Stomach (tissue), 4 donors: ENCODE data around the gene CTSV.
"Not testable (repeated sequence)": the region's sequence is repeated elsewhere in the genome, so short reads cannot be mapped to it uniquely, and the experiment has no call there.

Experiments
- EP300 ChIP-seq: sonication (generic); formaldehyde crosslinking; IDR thresholded peaks from one replicate; pipeline ENCODE4 v1.6.1; 2017; ENCODE audit warnings: antibody characterized with exemption
- POLR2A ChIP-seq, 4 donors: fragments of 450-650 bp; IDR thresholded peaks; one replicate each; pipeline ENCODE4 v1.6.1; 2016; ENCODE audit warnings: antibody characterized with exemption in 4 of 4, control low read depth in 2 of 4, mild to moderate bottlenecking in 1 of 4, moderate library complexity in 1 of 4
- POLR2AphosphoS5 ChIP-seq, 3 donors: sonication (generic); formaldehyde crosslinking; IDR thresholded peaks; one replicate each; pipeline ENCODE4 v1.6.1; 2016; ENCODE audit warnings: antibody characterized with exemption in 3 of 3
- TF ChIP-seq, protein P1 (sequence below), 7 experiments: fragments of 450-650 bp in 4 of 7; fragments of 200-600 bp in 3 of 7; sonication (generic) in 3 of 7; IDR thresholded peaks; one replicate each; pipeline ENCODE4 v1.5.1; 2016 to 2019; ENCODE audit warnings: antibody characterized with exemption in 7 of 7, control low read depth in 2 of 7, mild to moderate bottlenecking in 1 of 7

DNA sequence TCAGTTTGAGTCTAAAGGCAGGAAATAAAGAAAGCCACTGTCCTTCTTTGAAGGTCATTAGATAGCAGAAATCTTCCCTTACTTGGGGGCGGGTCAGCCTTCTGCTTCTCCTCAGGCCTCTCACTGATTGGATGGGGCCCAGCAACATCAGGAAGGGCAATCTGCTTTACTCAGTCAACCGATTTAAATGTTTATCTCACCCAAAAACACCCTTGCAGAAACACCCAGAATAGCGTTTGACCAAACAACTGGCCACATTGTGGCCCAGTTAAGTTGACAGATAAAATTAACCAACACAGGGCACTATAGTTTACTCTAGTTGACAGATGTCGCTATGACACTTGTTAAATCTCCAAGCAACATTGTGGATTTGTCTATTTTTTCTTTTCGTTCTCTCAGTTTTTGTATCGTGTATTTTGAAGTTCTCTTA lies 45.6 kb upstream of the CTSV start:
- TF ChIP-seq, protein P1, sequence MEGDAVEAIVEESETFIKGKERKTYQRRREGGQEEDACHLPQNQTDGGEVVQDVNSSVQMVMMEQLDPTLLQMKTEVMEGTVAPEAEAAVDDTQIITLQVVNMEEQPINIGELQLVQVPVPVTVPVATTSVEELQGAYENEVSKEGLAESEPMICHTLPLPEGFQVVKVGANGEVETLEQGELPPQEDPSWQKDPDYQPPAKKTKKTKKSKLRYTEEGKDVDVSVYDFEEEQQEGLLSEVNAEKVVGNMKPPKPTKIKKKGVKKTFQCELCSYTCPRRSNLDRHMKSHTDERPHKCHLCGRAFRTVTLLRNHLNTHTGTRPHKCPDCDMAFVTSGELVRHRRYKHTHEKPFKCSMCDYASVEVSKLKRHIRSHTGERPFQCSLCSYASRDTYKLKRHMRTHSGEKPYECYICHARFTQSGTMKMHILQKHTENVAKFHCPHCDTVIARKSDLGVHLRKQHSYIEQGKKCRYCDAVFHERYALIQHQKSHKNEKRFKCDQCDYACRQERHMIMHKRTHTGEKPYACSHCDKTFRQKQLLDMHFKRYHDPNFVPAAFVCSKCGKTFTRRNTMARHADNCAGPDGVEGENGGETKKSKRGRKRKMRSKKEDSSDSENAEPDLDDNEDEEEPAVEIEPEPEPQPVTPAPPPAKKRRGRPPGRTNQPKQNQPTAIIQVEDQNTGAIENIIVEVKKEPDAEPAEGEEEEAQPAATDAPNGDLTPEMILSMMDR (IDR thresholded peaks at IDR 0.05) = not testable (repeated sequence)
- not testable (repeated sequence) for TF ChIP-seq POLR2A (IDR thresholded peaks at IDR 0.05); EP300; POLR2AphosphoS5 (IDR thresholded peaks at IDR 0.05)
